C4-2B (cell line): Measurements from ENCODE around the gene DCHS2.

Source experiments
- H3K27ac ChIP-seq: fragments of 450-650 bp; 2 replicates; pipeline ENCODE4 v1.5.1; 2017
- CTCF ChIP-seq: fragments of 450-650 bp; conservative IDR thresholded peaks from 2 replicates; pipeline ENCODE4 v1.5.1; 2017; ENCODE audit warnings: mild to moderate bottlenecking
- ZFX ChIP-seq: fragments of 450-650 bp; IDR thresholded peaks from 2 replicates; pipeline ENCODE4 v1.6.1; 2017

Gene DCHS2

GRCh38 chr4:154503598-154503997, 12.0 kb upstream of the DCHS2 start:
- H3K27ac ChIP-seq: no peak overlapping the region
- peak; percentile 60 for TF ChIP-seq CTCF
- TF ChIP-seq ZFX: no peak

GRCh38 chr4:154502111-154502510, 10.5 kb upstream of the DCHS2 start:
- TF ChIP-seq CTCF: no peak
- TF ChIP-seq ZFX: no peak
- no peak overlapping the region for H3K27ac ChIP-seq

GRCh38 chr4:154497889-154498288, 6.3 kb upstream of the DCHS2 start:
- H3K27ac ChIP-seq: no peak overlapping the region
- TF ChIP-seq ZFX (no peak), CTCF (no peak)

- TF ChIP-seq ZFX (no peak), CTCF (no peak)
- H3K27ac ChIP-seq: no peak overlapping the region
Observed at GRCh38 chr4:154495867-154496266, 4.3 kb upstream of the DCHS2 start.

GRCh38 chr4:154492288-154492687, 689 bp upstream of the DCHS2 start:
- no peak overlapping the region for H3K27ac ChIP-seq
- no peak for TF ChIP-seq ZFX
- no peak for TF ChIP-seq CTCF

- no peak overlapping the region for H3K27ac ChIP-seq
- TF ChIP-seq ZFX (no peak), CTCF (no peak)
Observed at GRCh38 chr4:154490583-154491340, 837 bp downstream of the DCHS2 start.

- no peak for TF ChIP-seq ZFX
- TF ChIP-seq CTCF: no peak
- no peak overlapping the region for H3K27ac ChIP-seq
Observed at GRCh38 chr4:154490234-154490582, 1.4 kb downstream of the DCHS2 start.
